Measurements from ENCODE around the gene TRAF3IP3. TPM values are rescaled to one million over a fixed set of nuclear protein-coding genes. Genes with fewer than 3 reads are reported as not detected.

TRAF3IP3 gene
- total RNA-seq, 1 experiment from 2014 or later, result not detected

DNA sequence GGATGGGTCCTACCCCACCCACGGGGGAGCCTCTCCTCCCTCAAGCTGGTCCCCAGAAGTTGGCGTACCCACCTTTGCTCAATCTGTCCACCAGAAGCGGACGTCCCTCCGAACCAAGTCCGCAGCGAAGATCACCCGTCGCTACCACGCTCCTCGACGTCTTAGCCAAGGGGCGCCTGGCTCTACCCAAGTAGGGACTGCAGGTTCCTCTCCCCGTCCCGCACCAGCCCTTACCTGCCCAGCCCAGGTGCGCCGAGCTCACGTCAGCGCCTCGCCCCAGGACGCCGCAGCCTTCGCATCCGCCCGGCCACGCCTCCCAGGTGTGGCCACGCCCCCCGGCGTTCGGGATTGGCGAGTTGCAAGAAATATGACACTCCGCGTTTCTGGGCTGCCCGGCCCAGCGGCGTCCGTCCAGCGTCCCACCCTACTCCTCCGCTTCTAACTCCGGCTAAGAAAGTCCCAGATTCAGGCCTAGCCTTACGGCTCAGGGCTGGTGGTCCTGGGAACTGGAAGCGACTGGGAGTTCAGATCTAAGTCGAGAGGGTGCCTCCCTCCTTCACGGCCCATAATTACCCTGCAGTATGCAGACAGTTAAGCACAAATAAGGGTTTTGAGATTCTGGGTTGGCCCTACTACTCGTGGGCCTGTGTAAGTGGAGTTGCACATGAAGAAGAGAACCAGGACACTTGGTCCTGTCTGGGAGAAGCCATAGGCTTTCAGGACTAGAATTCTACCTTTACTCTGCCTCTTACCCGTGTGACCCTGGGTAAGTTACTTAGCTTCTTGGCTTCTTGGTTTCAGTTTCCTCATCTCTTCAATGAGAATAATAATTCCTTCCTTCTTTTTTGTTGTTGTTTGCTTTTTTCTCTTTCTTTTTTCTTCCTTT, 50.3 kb downstream of the TRAF3IP3 start, which contains the start of gene IRF6:
TSS of gene IRF6 (minus strand) at position 268 of the 886 bp plus-strand sequence. CDS start 4,729 bp downstream, outside the sequence.
- Mint-ChIP-seq H3K27ac (ENCODE audit: unreplicated experiment) (peak within 1 kb of the TSS; percentile 97), H3K36me3 (ENCODE audit: insufficient read depth, unreplicated experiment) (no peaks in the 10 kb centered on the region), H3K4me3 (ENCODE audit: unreplicated experiment) (peak within 1 kb of the TSS; percentile 97), H3K27me3 (ENCODE audit: insufficient read depth, unreplicated experiment) (no peaks in the 10 kb centered on the region), H3K9me3 (ENCODE audit: unreplicated experiment) (no peaks in the 10 kb centered on the region), H3K4me1 (ENCODE audit: low read depth, unreplicated experiment) (peaks cover 22% of the 10 kb centered on the region)
- Histone ChIP-seq H3K4me3 (ENCODE audit: low read depth, low read length) (peak within 1 kb of the TSS; percentile 72), H3K9me3 (no peaks in the 10 kb centered on the region), H3K36me3 (ENCODE audit: control insufficient read depth, insufficient read depth, low read length) (no peaks in the 10 kb centered on the region), H3K4me1 (peaks cover 5% of the 10 kb centered on the region; the same call in 1 of the 2 replicates), H3K27me3 (replicated peaks; ENCODE audit: control insufficient read depth, insufficient read depth, low read length) (no peaks in the 10 kb centered on the region)
- peak; percentile 96 to 97 for DNase-seq
- ChIA-PET POLR2A (interaction anchor here (0.6 to 2.1 kb wide), 12 partner anchors 10 to 554 kb away, joined by 3 to 21 read pairs (median 6); partner anchors contain the start of genes C1orf74 and UTP25), CTCF (interaction anchor here (0.6 to 2.1 kb wide), 9 partner anchors 8 to 265 kb away, joined by 3 to 16 read pairs (median 4); partner anchors contain the start of gene UTP25)
- TF ChIP-seq, protein P1, sequence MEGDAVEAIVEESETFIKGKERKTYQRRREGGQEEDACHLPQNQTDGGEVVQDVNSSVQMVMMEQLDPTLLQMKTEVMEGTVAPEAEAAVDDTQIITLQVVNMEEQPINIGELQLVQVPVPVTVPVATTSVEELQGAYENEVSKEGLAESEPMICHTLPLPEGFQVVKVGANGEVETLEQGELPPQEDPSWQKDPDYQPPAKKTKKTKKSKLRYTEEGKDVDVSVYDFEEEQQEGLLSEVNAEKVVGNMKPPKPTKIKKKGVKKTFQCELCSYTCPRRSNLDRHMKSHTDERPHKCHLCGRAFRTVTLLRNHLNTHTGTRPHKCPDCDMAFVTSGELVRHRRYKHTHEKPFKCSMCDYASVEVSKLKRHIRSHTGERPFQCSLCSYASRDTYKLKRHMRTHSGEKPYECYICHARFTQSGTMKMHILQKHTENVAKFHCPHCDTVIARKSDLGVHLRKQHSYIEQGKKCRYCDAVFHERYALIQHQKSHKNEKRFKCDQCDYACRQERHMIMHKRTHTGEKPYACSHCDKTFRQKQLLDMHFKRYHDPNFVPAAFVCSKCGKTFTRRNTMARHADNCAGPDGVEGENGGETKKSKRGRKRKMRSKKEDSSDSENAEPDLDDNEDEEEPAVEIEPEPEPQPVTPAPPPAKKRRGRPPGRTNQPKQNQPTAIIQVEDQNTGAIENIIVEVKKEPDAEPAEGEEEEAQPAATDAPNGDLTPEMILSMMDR (IDR thresholded peaks at IDR 0.05; ENCODE audit: insufficient read depth in 1 of 2, low read depth in 1 of 2, low read length in 1 of 2, severe bottlenecking in 1 of 2, unreplicated experiment in 1 of 2), result no peak
- BruUV-seq (replicated peaks), result TSS peak; percentile 96
- intact Hi-C loops (cut with micrococcal nuclease; ENCODE audit: unreplicated experiment), result loop anchor here (1.0 kb wide), 3 partner anchors 17 to 22 kb away; partner anchors contain the start of genes C1orf74 and UTP25

DNA sequence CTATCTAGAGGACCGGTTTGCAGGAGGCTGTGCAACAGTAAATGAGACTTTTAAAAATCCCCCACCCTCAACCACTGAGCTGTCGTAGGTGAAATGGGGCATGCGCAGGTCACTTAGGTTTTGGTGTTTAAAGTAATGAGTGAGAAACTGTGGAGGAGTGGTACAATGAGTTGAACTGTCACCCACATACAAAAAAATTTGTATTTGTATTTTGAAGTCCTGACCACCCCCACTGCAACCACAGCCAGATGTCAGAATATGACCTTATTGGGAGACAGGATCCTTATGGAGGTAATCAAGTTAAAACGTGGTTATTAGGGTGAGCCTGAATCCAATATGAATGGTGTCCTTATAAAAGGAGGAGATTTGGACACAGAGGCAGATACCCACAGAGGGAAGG, 51.7 kb downstream of the TRAF3IP3 start:
- Mint-ChIP-seq H3K4me3 (ENCODE audit: unreplicated experiment) (no peak overlapping the region), H3K9me3 (ENCODE audit: unreplicated experiment) (no peaks in the 10 kb centered on the region), H3K4me1 (ENCODE audit: low read depth, unreplicated experiment) (peaks cover 23% of the 10 kb centered on the region), H3K36me3 (ENCODE audit: insufficient read depth, unreplicated experiment) (no peaks in the 10 kb centered on the region), H3K27ac (ENCODE audit: unreplicated experiment) (no peak overlapping the region), H3K27me3 (ENCODE audit: insufficient read depth, unreplicated experiment) (no peaks in the 10 kb centered on the region)
- no TSS peak for BruUV-seq (replicated peaks)
- peaks cover 5% of the 10 kb centered on the region; the same call in 1 of the 2 replicates for H3K4me1 ChIP-seq
- POLR2A ChIA-PET, result interaction anchor here (0.6 kb wide), 1 partner anchor 14 kb away, joined by 5 read pairs; no protein-coding TSS in a partner anchor
- no peak overlapping the region for H3K4me3 ChIP-seq (ENCODE audit: low read depth, low read length)
- H3K27me3 ChIP-seq (replicated peaks; ENCODE audit: control insufficient read depth, insufficient read depth, low read length), result no peaks in the 10 kb centered on the region
- TF ChIP-seq, protein P1 (IDR thresholded peaks at IDR 0.05; ENCODE audit: insufficient read depth in 1 of 2, low read depth in 1 of 2, low read length in 1 of 2, severe bottlenecking in 1 of 2, unreplicated experiment in 1 of 2), result no peak
- intact Hi-C loops (cut with micrococcal nuclease; ENCODE audit: unreplicated experiment), result no loop called here
- no peaks in the 10 kb centered on the region for H3K36me3 ChIP-seq (ENCODE audit: control insufficient read depth, insufficient read depth, low read length)
- H3K9me3 ChIP-seq, result no peaks in the 10 kb centered on the region
- CTCF ChIA-PET, result interaction anchor here (0.6 to 0.7 kb wide), 2 partner anchors 33 to 184 kb away, joined by 3 read pairs; no protein-coding TSS in a partner anchor
- no peak for DNase-seq

GRCh38 chr1:209808059-209808581, 52.3 kb downstream of the TRAF3IP3 start:
- Histone ChIP-seq H3K4me3 (ENCODE audit: low read depth, low read length) (no peak overlapping the region), H3K9me3 (no peaks in the 10 kb centered on the region), H3K27me3 (replicated peaks; ENCODE audit: control insufficient read depth, insufficient read depth, low read length) (no peaks in the 10 kb centered on the region), H3K36me3 (ENCODE audit: control insufficient read depth, insufficient read depth, low read length) (no peaks in the 10 kb centered on the region), H3K4me1 (peaks cover 5% of the 10 kb centered on the region; the same call in 1 of the 2 replicates)
- POLR2A ChIA-PET, result no interaction called here
- intact Hi-C loops (cut with micrococcal nuclease; ENCODE audit: unreplicated experiment), result no loop called here
- CTCF ChIA-PET, result interaction anchor here (0.6 to 0.7 kb wide), 2 partner anchors 19 to 184 kb away, joined by 3 read pairs; no protein-coding TSS in a partner anchor
- DNase-seq, result peak; percentile 30 to 60
- Mint-ChIP-seq H3K9me3 (ENCODE audit: unreplicated experiment) (no peaks in the 10 kb centered on the region), H3K27ac (ENCODE audit: unreplicated experiment) (no peak overlapping the region), H3K36me3 (ENCODE audit: insufficient read depth, unreplicated experiment) (no peaks in the 10 kb centered on the region), H3K27me3 (ENCODE audit: insufficient read depth, unreplicated experiment) (no peaks in the 10 kb centered on the region), H3K4me3 (ENCODE audit: unreplicated experiment) (no peak overlapping the region), H3K4me1 (ENCODE audit: low read depth, unreplicated experiment) (peaks cover 23% of the 10 kb centered on the region)
- BruUV-seq (replicated peaks), result no TSS peak
- TF ChIP-seq, protein P1 (IDR thresholded peaks at IDR 0.05; ENCODE audit: insufficient read depth in 1 of 2, low read depth in 1 of 2, low read length in 1 of 2, severe bottlenecking in 1 of 2, unreplicated experiment in 1 of 2), result no peak

All from Caco-2 (cell line).